ENCODE data around the gene ALG12. TPM values are rescaled to one million over a fixed set of nuclear protein-coding genes. Genes with fewer than 3 reads are reported as not detected.

Gene ALG12
- total and polyA plus RNA-seq, 2 of the 8 experiments (the other 6 are each of a cell fraction or from before 2014, with no cell fraction given), result 13.4 to 22.5 TPM

GRCh38 chr22:49903322-49904039, 14.8 kb downstream of the ALG12 start:
- H2AK5ac ChIP-seq (ENCODE audit: low read depth, low read length), result no peak overlapping the region
- H3K18ac ChIP-seq (ENCODE audit: extremely low read depth, low read length), result no peak overlapping the region
- DNase-seq (ENCODE audit: low read depth in 1 of 2, low spot score in 2 of 2), result no peak
- TF ChIP-seq RNF2 (IDR thresholded peaks at IDR 0.05; ENCODE audit: borderline replicate concordance, low read depth, low read length, missing control alignments, poor library complexity, severe bottlenecking), result no peak
- TF ChIP-seq TCF12 (IDR thresholded peaks at IDR 0.05; ENCODE audit: low read depth, low read length), result no peak
- TF ChIP-seq CTBP2 (IDR thresholded peaks at IDR 0.05; ENCODE audit: borderline replicate concordance, insufficient read depth, insufficient read length, low read length), result no peak
- TF ChIP-seq FOSL1 (IDR thresholded peaks at IDR 0.05; ENCODE audit: insufficient read depth, low read depth, low read length), result no peak
- no peak for TF ChIP-seq YY1 (IDR thresholded peaks at IDR 0.05; ENCODE audit: low read depth, low read length)
- TF ChIP-seq SUZ12 (IDR thresholded peaks at IDR 0.05; ENCODE audit: low read length), result no peak
- TF ChIP-seq GABPA (IDR thresholded peaks at IDR 0.05; ENCODE audit: borderline replicate concordance, insufficient read depth, low read length), result no peak
- no peak for TF ChIP-seq CTCF (IDR thresholded peaks at IDR 0.05; ENCODE audit: control extremely low read depth in 1 of 3, insufficient read depth in 1 of 3, low read depth in 1 of 3, low read length in 3 of 3)
- no peak for TF ChIP-seq SP4 (IDR thresholded peaks at IDR 0.05; ENCODE audit: low read length)
- TF ChIP-seq BACH1 (IDR thresholded peaks at IDR 0.05; ENCODE audit: low read length), result no peak

More at GRCh38 chr22:49903322-49904039, 14.8 kb downstream of the ALG12 start:
- H2BK120ac ChIP-seq (replicated peaks; ENCODE audit: low read depth, low read length), result no peak overlapping the region
- WGBS, 2 experiments (ENCODE audit: extremely low coverage in 1 of 2, insufficient coverage in 1 of 2, insufficient read length in 1 of 2, insufficient replicate concordance in 2 of 2, low coverage in 1 of 2, low lambda C conversion rate in 2 of 2, missing lambda C conversion rate in 1 of 2), result 93% methylated on average over 17 of the region's 17 CpGs; no CpG with 5 or more reads in 1 of the 2 experiments
- H2BK20ac ChIP-seq (ENCODE audit: low read length), result no peak overlapping the region
- peaks cover 0 to 31% (median 10%) of the 10 kb centered on the region in 4 experiments; a peak in 5 of 8 replicates for H3K36me3 ChIP-seq (ENCODE audit: control insufficient read depth in 2 of 4, insufficient read depth in 4 of 4, low read length in 3 of 4)
- FAIRE-seq, result no peak
- ChIA-PET POLR2A (ENCODE audit: partially characterized antibody) (interaction anchor here (0.6 to 1.6 kb wide), 4 partner anchors 9 to 61 kb away, joined by 3 to 6 read pairs (median 3); no protein-coding TSS in a partner anchor), CTCF (ENCODE audit: partially characterized antibody) (no interaction called here)
- H3K23ac ChIP-seq (ENCODE audit: insufficient read length), result no peak overlapping the region
- no peak overlapping the region for H4K91ac ChIP-seq (replicated peaks; ENCODE audit: insufficient read length, low read length)
- no peaks in the 10 kb centered on the region for H3K79me2 ChIP-seq (ENCODE audit: control insufficient read depth in 1 of 2, insufficient read depth in 2 of 2, low read length in 2 of 2)
- H4K8ac ChIP-seq (ENCODE audit: extremely low read depth, insufficient read depth, low read length), result no peak overlapping the region
- H4K20me1 ChIP-seq (replicated peaks in 1 of 2; ENCODE audit: control insufficient read depth in 1 of 2, insufficient read depth in 2 of 2, low read length in 2 of 2), result peaks cover 2 to 17% of the 10 kb centered on the region in 2 experiments
- H3K9ac ChIP-seq (replicated peaks in 1 of 4; ENCODE audit: extremely low read depth in 1 of 4, low read depth in 3 of 4, low read length in 3 of 4), result no peak overlapping the region
- no peaks in the 10 kb centered on the region for H3K4me1 ChIP-seq (replicated peaks in 1 of 4; ENCODE audit: control insufficient read depth in 3 of 4, insufficient read depth in 4 of 4, low read length in 3 of 4)
- no peak overlapping the region for H3K14ac ChIP-seq (ENCODE audit: insufficient read length)
- no peaks in the 10 kb centered on the region for H3K27me3 ChIP-seq (replicated peaks in 1 of 4; ENCODE audit: control insufficient read depth in 3 of 4, extremely low read depth in 1 of 4, insufficient read depth in 3 of 4, low read length in 3 of 4)
- no peak overlapping the region for H2BK12ac ChIP-seq (ENCODE audit: low read depth, low read length)
- no peak overlapping the region for H3K27ac ChIP-seq (ENCODE audit: low read depth, low read length)
- no peak overlapping the region for H2AFZ ChIP-seq (ENCODE audit: low read length)
- H3K79me1 ChIP-seq (ENCODE audit: low read depth, low read length), result peaks cover 2% of the 10 kb centered on the region; the same call in 1 of the 2 replicates
- no peaks in the 10 kb centered on the region for H3K23me2 ChIP-seq (ENCODE audit: low read depth, low read length)
- no peak overlapping the region for H3K4me2 ChIP-seq (ENCODE audit: insufficient read depth in 1 of 2, low read depth in 2 of 2, low read length in 2 of 2)
- no peak overlapping the region for H3K4ac ChIP-seq (replicated peaks; ENCODE audit: insufficient read length, low read depth, low read length)
- H3K9me3 ChIP-seq (ENCODE audit: insufficient read depth in 2 of 2, low read depth in 1 of 2, low read length in 1 of 2), result peaks cover 6 to 10% of the 10 kb centered on the region in 2 experiments; a peak in 2 of 4 replicates
- no peak overlapping the region for H2BK5ac ChIP-seq (ENCODE audit: low read depth, low read length)
- H4K5ac ChIP-seq (ENCODE audit: insufficient read length, low read depth, low read length), result no peak overlapping the region
- H3K56ac ChIP-seq (replicated peaks; ENCODE audit: insufficient read length, low read depth, low read length), result no peak overlapping the region
- no peak overlapping the region for H3K4me3 ChIP-seq (ENCODE audit: extremely low read depth in 1 of 4, insufficient read depth in 2 of 4, low read depth in 3 of 4, low read length in 4 of 4)
- no peak overlapping the region for H2BK15ac ChIP-seq (ENCODE audit: low read length)

Data from H1 (cell line).